B cell (primary cell): ENCODE data around the gene ZNF260. TPM values are rescaled to one million over a fixed set of nuclear protein-coding genes. Genes with fewer than 3 reads are reported as not detected.

Source experiments
- ATAC-seq: fragments of 200-7000 bp; cut with Tn5 transposase; one replicate; pipeline ENCODE4 v1.10.0; 2021; ENCODE audit warnings: low read depth, mild to moderate bottlenecking, moderate number of reproducible peaks, moderate library complexity
- CTCF ChIA-PET: fragments of 350-600 bp; sonication (Branson Sonifier 250); formaldehyde crosslinking; loops from one replicate; lab custom pipeline; 2021; ENCODE audit warnings: antibody characterized with exemption, inconsistent platforms; lab: Charles Lee
- POLR2A ChIA-PET: fragments of 350-600 bp; sonication (Branson Sonifier 250); formaldehyde crosslinking; loops from one replicate; lab custom pipeline; 2021; ENCODE audit warnings: antibody characterized with exemption; lab: Charles Lee
- DNase-seq: peaks from one replicate; pipeline ENCODE4 v3.0.0; 2013
- H2AFZ ChIP-seq: 2 replicates; pipeline ENCODE4 v1.6.1; 2012; ENCODE audit warnings: mild to moderate bottlenecking, low read depth, low read length; ENCODE audit not compliant: insufficient read depth, poor library complexity, severe bottlenecking
- H3K27ac ChIP-seq, 2 donors: 1 replicate in 1 of 2; 2 replicates in 1 of 2; pipeline ENCODE4 v1.5.1; 2012 to 2013; ENCODE audit warnings: low read length in 2 of 2, mild to moderate bottlenecking in 2 of 2, moderate library complexity in 1 of 2
- H3K27me3 ChIP-seq, 4 experiments: fragments of 200-600 bp in 1 of 4; sonication (generic) in 1 of 4; replicated peaks in 1 of 4; 1 replicate in 2 of 4; 2 replicates in 2 of 4; pipeline versions ENCODE4 v1.6.1 to v1.7.0; 2013 to 2016; ENCODE audit warnings: low read length in 3 of 4, mild to moderate bottlenecking in 2 of 4, mixed read lengths in 1 of 4, moderate library complexity in 1 of 4; ENCODE audit not compliant: insufficient read depth in 4 of 4, control insufficient read depth in 3 of 4; ENCODE audit errors: control extremely low read depth in 1 of 4
- H3K36me3 ChIP-seq, 2 experiments: replicated peaks in 1 of 2; 1 replicate in 1 of 2; 2 replicates in 1 of 2; pipeline versions ENCODE4 v1.6.1 to v1.7.1; 2013; ENCODE audit warnings: low read length in 1 of 2; ENCODE audit not compliant: insufficient read depth in 2 of 2, control insufficient read depth in 1 of 2; ENCODE audit errors: control extremely low read depth in 1 of 2, extremely low read depth in 1 of 2
- H3K4me1 ChIP-seq, 2 donors: fragments of 200-600 bp in 1 of 2; sonication (generic) in 1 of 2; 1 replicate in 1 of 2; 2 replicates in 1 of 2; pipeline versions ENCODE4 v1.5.1 to v1.6.1; 2013 to 2017; ENCODE audit warnings: low read length in 2 of 2; ENCODE audit not compliant: control insufficient read depth in 2 of 2, insufficient read depth in 2 of 2
- H3K4me2 ChIP-seq: replicated peaks from 2 replicates; pipeline ENCODE3; 2012; ENCODE audit warnings: mild to moderate bottlenecking, low read depth, low read length; ENCODE audit not compliant: poor library complexity, severe bottlenecking
- H3K4me3 ChIP-seq, 5 experiments: fragments of 200-600 bp in 1 of 5; sonication (generic) in 1 of 5; 1 replicate in 3 of 5; 2 replicates in 2 of 5; pipeline versions ENCODE4 v1.5.1 to v1.7.0; 2011 to 2016; ENCODE audit warnings: low read length in 4 of 5, mild to moderate bottlenecking in 4 of 5, low read depth in 2 of 5, control low read depth in 1 of 5, moderate library complexity in 1 of 5; ENCODE audit not compliant: insufficient read depth in 1 of 5; ENCODE audit errors: control extremely low read depth in 1 of 5, extremely low read depth in 1 of 5
- H3K79me2 ChIP-seq: fragments of 200-600 bp; sonication (generic); one replicate; pipeline ENCODE4 v1.6.0; 2016; ENCODE audit warnings: low read length; ENCODE audit not compliant: control insufficient read depth, insufficient read depth
- H3K9ac ChIP-seq: fragments of 200-600 bp; sonication (generic); 2 replicates; pipeline ENCODE4 v1.6.1; 2017; ENCODE audit warnings: mild to moderate bottlenecking, low read length, moderate library complexity
- H3K9me3 ChIP-seq, 3 donors: one replicate each; pipeline versions ENCODE4 v1.6.1 to v1.7.1; 2013; ENCODE audit warnings: low read length in 2 of 3; ENCODE audit not compliant: control insufficient read depth in 2 of 3, insufficient read depth in 1 of 3; ENCODE audit errors: control extremely low read depth in 1 of 3
- H4K20me1 ChIP-seq: 2 replicates; pipeline ENCODE4 v1.6.0; 2012; ENCODE audit warnings: mild to moderate bottlenecking, low read length; ENCODE audit not compliant: insufficient read depth, control insufficient read depth, poor library complexity, severe bottlenecking
- H3K27ac Mint-ChIP-seq: one replicate; pipeline ENCODE4 v1.8.0; 2021; ENCODE audit warnings: mixed read lengths
- H3K27me3 Mint-ChIP-seq: one replicate; pipeline ENCODE4 v1.8.0; 2021; ENCODE audit warnings: mixed read lengths
- H3K4me1 Mint-ChIP-seq: one replicate; pipeline ENCODE4 v1.8.0; 2021; ENCODE audit warnings: mixed read lengths
- H3K4me3 Mint-ChIP-seq: one replicate; pipeline ENCODE4 v1.8.0; 2021; ENCODE audit warnings: mixed read lengths
- H3K9me3 Mint-ChIP-seq: one replicate; pipeline ENCODE4 v1.8.0; 2022; ENCODE audit warnings: mixed read lengths; ENCODE audit not compliant: insufficient read depth
- EZH2 ChIP-seq: IDR thresholded peaks from 2 replicates; pipeline ENCODE4 v1.6.1; 2012; ENCODE audit warnings: borderline replicate concordance, low read depth, mild to moderate bottlenecking, moderate library complexity, low read length; ENCODE audit not compliant: insufficient read depth, poor library complexity, severe bottlenecking
- WGBS: methylation state at CpG from one replicate; pipeline ENCODE4 v1.1.5; 2013; ENCODE audit warnings: missing lambda C conversion rate; ENCODE audit not compliant: insufficient coverage; 5-methylcytosine and 5-hydroxymethylcytosine counted together
- intact Hi-C: fragments of 100-400 bp; cut with micrococcal nuclease; formaldehyde crosslinking; loops from one replicate; pipeline ENCODE4 v1.10.0; 2022
- polyA plus RNA-seq: library from polyadenylated mRNA; depleted of rRNA; stranded (reverse); fragments of >200 nt; gene quantifications from 2 replicates; pipeline ENCODE4 v1.2.3, GENCODE V29; 2012
- total RNA-seq, 2 donors: library from RNA; stranded (reverse); fragments of 120-200 nt in 1 of 2; gene quantifications; 1 replicate in 1 of 2; 2 replicates in 1 of 2; pipeline versions ENCODE4 v1.2.3 to v1.2.4, GENCODE V29; 2013 to 2022
- TF ChIP-seq, protein P1 (sequence below): fragments of 200-600 bp; IDR thresholded peaks from one replicate; pipeline ENCODE4 v1.8.0; 2022; ENCODE audit warnings: antibody characterized with exemption, mild to moderate bottlenecking

ZNF260 gene
- total and polyA plus RNA-seq, 2 donors (not counting 1 experiment from before 2014, with no cell fraction given) = 3.0 to 20.4 TPM

DNA sequence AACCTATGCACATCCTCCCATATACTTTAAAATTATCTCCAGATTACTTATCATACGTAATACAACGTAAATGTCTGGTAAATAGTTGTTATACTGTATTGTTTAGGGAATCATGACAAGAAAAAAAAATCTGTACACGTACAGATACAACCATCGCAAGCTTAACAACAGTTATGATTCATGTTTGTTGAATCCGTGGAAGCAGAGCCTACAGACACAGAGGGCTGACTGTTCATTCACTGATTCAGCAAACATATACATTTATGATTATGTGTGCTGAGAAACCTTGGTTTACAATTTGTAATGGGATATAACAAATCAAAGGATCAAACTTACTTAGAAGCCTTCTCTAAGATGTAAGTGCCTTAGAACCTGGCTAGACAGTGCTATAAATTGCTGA lies 1.5 kb downstream of the ZNF260 start:
- Mint-ChIP-seq H3K27ac (peak overlapping the region; percentile 0), H3K27me3 (no peaks in the 10 kb centered on the region), H3K4me1 (peaks cover 22% of the 10 kb centered on the region), H3K9me3 (peaks cover 12% of the 10 kb centered on the region), H3K4me3 (peak overlapping the region; percentile 63)
- no peaks in the 10 kb centered on the region for H3K27me3 ChIP-seq
- H3K4me3 ChIP-seq = no peak overlapping the region
- ATAC-seq = no peak
- TF ChIP-seq, protein P1, sequence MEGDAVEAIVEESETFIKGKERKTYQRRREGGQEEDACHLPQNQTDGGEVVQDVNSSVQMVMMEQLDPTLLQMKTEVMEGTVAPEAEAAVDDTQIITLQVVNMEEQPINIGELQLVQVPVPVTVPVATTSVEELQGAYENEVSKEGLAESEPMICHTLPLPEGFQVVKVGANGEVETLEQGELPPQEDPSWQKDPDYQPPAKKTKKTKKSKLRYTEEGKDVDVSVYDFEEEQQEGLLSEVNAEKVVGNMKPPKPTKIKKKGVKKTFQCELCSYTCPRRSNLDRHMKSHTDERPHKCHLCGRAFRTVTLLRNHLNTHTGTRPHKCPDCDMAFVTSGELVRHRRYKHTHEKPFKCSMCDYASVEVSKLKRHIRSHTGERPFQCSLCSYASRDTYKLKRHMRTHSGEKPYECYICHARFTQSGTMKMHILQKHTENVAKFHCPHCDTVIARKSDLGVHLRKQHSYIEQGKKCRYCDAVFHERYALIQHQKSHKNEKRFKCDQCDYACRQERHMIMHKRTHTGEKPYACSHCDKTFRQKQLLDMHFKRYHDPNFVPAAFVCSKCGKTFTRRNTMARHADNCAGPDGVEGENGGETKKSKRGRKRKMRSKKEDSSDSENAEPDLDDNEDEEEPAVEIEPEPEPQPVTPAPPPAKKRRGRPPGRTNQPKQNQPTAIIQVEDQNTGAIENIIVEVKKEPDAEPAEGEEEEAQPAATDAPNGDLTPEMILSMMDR = no peak
- no peak for TF ChIP-seq EZH2
- H2AFZ ChIP-seq = no peak overlapping the region
- peaks cover 57% of the 10 kb centered on the region for H3K79me2 ChIP-seq
- no peak overlapping the region for H3K9ac ChIP-seq
- no peaks in the 10 kb centered on the region for H4K20me1 ChIP-seq
- peaks cover 9 to 37% (median 18%) of the 10 kb centered on the region in 3 donors for H3K9me3 ChIP-seq
- no peak for DNase-seq
- intact Hi-C loops = loop anchor here (10.0 kb wide), 1 partner anchor 138 kb away; the partner anchor contains the start of gene ZNF461
- ChIA-PET CTCF (no interaction called here), POLR2A (no interaction called here)
- WGBS = no CpG with 5 or more reads among the region's 5 CpGs
- no peak overlapping the region for H3K27ac ChIP-seq
- H3K4me2 ChIP-seq = peak overlapping the region; percentile 87
- peaks cover 16 to 19% of the 10 kb centered on the region in 2 donors for H3K4me1 ChIP-seq
- H3K36me3 ChIP-seq = peaks cover 2 to 17% of the 10 kb centered on the region in 2 experiments

DNA sequence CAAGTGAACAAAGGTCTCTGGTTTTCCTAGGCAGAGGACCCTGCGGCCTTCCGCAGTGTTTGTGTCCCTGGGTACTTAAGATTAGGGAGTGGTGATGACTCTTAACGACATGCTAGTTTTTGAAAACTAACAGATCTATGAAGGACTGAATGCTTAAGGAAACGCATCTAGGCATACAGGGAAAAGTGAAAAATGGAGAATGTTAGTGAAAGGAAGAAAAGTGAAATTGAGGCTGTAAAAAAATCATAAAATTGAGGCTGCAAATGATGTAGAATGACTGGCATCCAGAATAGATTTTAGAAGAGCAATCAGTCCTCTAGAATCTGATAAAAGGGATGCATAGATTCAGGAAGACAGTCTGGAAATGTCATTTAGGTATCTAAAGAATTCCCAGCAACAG lies 3.5 kb downstream of the ZNF260 start:
- peaks cover 14% of the 10 kb centered on the region for H3K9me3 Mint-ChIP-seq
- Histone ChIP-seq H4K20me1 (no peaks in the 10 kb centered on the region), H3K4me1 (peaks cover 16 to 19% of the 10 kb centered on the region in 2 donors), H3K36me3 (peaks cover 4 to 21% of the 10 kb centered on the region in 2 experiments), H3K79me2 (peaks cover 73% of the 10 kb centered on the region), H3K27me3 (no peaks in the 10 kb centered on the region), H3K9me3 (peaks cover 9 to 45% (median 26%) of the 10 kb centered on the region in 3 donors), H3K4me3 (no peak overlapping the region), H3K4me2 (no peak overlapping the region), H3K27ac (no peak overlapping the region), H2AFZ (no peak overlapping the region), H3K9ac (no peak overlapping the region)
- no peak overlapping the region for H3K27ac Mint-ChIP-seq
- H3K4me1 Mint-ChIP-seq = peaks cover 22% of the 10 kb centered on the region
- CTCF ChIA-PET = no interaction called here
- ATAC-seq = no peak
- WGBS = 100% methylated on average over 4 of the region's 4 CpGs
- H3K4me3 Mint-ChIP-seq = no peak overlapping the region
- no peaks in the 10 kb centered on the region for H3K27me3 Mint-ChIP-seq
- DNase-seq = no peak
- TF ChIP-seq, protein P1 = no peak
- no peak for TF ChIP-seq EZH2
- POLR2A ChIA-PET = no interaction called here
- intact Hi-C loops = loop anchor here (10.0 kb wide), 1 partner anchor 140 kb away; the partner anchor contains the start of gene ZNF461
